Activated naive CD8-positive, alpha-beta T cell treated with anti-CD3 and anti-CD28 coated beads, Interleukin-2, amount 50 U/mL, for 24 hours (primary cell): Measurements from ENCODE around the gene ELMO1.

Experiments used
- ATAC-seq: fragments of 150-1000 bp; cut with Tn5 transposase; one replicate; pipeline ENCODE4 v1.10.0; 2021
- DNase-seq: peaks from one replicate; pipeline ENCODE4 v3.0.0; 2021
- H3K27ac Mint-ChIP-seq: one replicate; pipeline ENCODE4 v1.8.0; 2021; ENCODE audit warnings: mild to moderate bottlenecking, mixed read lengths
- H3K27me3 Mint-ChIP-seq: one replicate; pipeline ENCODE4 v1.8.0; 2021; ENCODE audit warnings: mixed read lengths
- H3K36me3 Mint-ChIP-seq: one replicate; pipeline ENCODE4 v1.8.0; 2021; ENCODE audit warnings: low read depth, mixed read lengths
- H3K4me1 Mint-ChIP-seq: one replicate; pipeline ENCODE4 v1.8.0; 2021; ENCODE audit warnings: mixed read lengths
- H3K4me3 Mint-ChIP-seq: one replicate; pipeline ENCODE4 v1.8.0; 2021; ENCODE audit warnings: mild to moderate bottlenecking, moderate library complexity, mixed read lengths
- H3K9me3 Mint-ChIP-seq: one replicate; pipeline ENCODE4 v1.8.0; 2021; ENCODE audit warnings: mixed read lengths

ELMO1 gene

GRCh38 chr7:37430171-37430570 is 18.5 kb downstream of the ELMO1 start:
- H3K36me3 Mint-ChIP-seq, result peaks cover 15% of the 10 kb centered on the region
- ATAC-seq (no peak), DNase-seq (no peak)
- no peaks in the 10 kb centered on the region for H3K9me3 Mint-ChIP-seq
- H3K27ac Mint-ChIP-seq, result no peak overlapping the region
- peaks cover 77% of the 10 kb centered on the region for H3K4me1 Mint-ChIP-seq
- no peaks in the 10 kb centered on the region for H3K27me3 Mint-ChIP-seq
- no peak overlapping the region for H3K4me3 Mint-ChIP-seq

- DNase-seq, result no peak
- peaks cover 15% of the 10 kb centered on the region for H3K36me3 Mint-ChIP-seq
- H3K4me1 Mint-ChIP-seq, result peaks cover 72% of the 10 kb centered on the region
- H3K4me3 Mint-ChIP-seq, result no peak overlapping the region
- H3K27me3 Mint-ChIP-seq, result no peaks in the 10 kb centered on the region
- H3K27ac Mint-ChIP-seq, result no peak overlapping the region
- H3K9me3 Mint-ChIP-seq, result no peaks in the 10 kb centered on the region
- no peak for ATAC-seq
These were observed 19.3 kb downstream of the ELMO1 start for GRCh38 chr7:37429435-37429791.

GRCh38 chr7:37428681-37429434 is 19.8 kb downstream of the ELMO1 start:
- H3K27me3 Mint-ChIP-seq, result no peaks in the 10 kb centered on the region
- DNase-seq (no peak), ATAC-seq (no peak)
- H3K9me3 Mint-ChIP-seq, result no peaks in the 10 kb centered on the region
- H3K4me1 Mint-ChIP-seq, result peaks cover 67% of the 10 kb centered on the region
- no peak overlapping the region for H3K27ac Mint-ChIP-seq
- no peak overlapping the region for H3K4me3 Mint-ChIP-seq
- peaks cover 15% of the 10 kb centered on the region for H3K36me3 Mint-ChIP-seq

GRCh38 chr7:37427276-37427940 is 21.3 kb downstream of the ELMO1 start:
- no peaks in the 10 kb centered on the region for H3K9me3 Mint-ChIP-seq
- no peaks in the 10 kb centered on the region for H3K27me3 Mint-ChIP-seq
- no peak overlapping the region for H3K4me3 Mint-ChIP-seq
- H3K36me3 Mint-ChIP-seq, result peaks cover 15% of the 10 kb centered on the region
- ATAC-seq (peak; percentile 72), DNase-seq (no peak)
- peaks cover 56% of the 10 kb centered on the region for H3K4me1 Mint-ChIP-seq
- no peak overlapping the region for H3K27ac Mint-ChIP-seq

- H3K9me3 Mint-ChIP-seq, result no peaks in the 10 kb centered on the region
- H3K4me1 Mint-ChIP-seq, result peaks cover 47% of the 10 kb centered on the region
- no peaks in the 10 kb centered on the region for H3K27me3 Mint-ChIP-seq
- H3K36me3 Mint-ChIP-seq, result peaks cover 15% of the 10 kb centered on the region
- ATAC-seq (no peak), DNase-seq (no peak)
- no peak overlapping the region for H3K4me3 Mint-ChIP-seq
- no peak overlapping the region for H3K27ac Mint-ChIP-seq
These were observed 23.2 kb downstream of the ELMO1 start for GRCh38 chr7:37425498-37425897.

GRCh38 chr7:37424995-37425394 is 23.7 kb downstream of the ELMO1 start:
- no peak overlapping the region for H3K4me3 Mint-ChIP-seq
- ATAC-seq (no peak), DNase-seq (no peak)
- H3K27ac Mint-ChIP-seq, result no peak overlapping the region
- H3K27me3 Mint-ChIP-seq, result no peaks in the 10 kb centered on the region
- H3K4me1 Mint-ChIP-seq, result peaks cover 42% of the 10 kb centered on the region
- peaks cover 15% of the 10 kb centered on the region for H3K36me3 Mint-ChIP-seq
- no peaks in the 10 kb centered on the region for H3K9me3 Mint-ChIP-seq

GRCh38 chr7:37424521-37424920 is 24.1 kb downstream of the ELMO1 start:
- Mint-ChIP-seq H3K4me3 (no peak overlapping the region), H3K4me1 (peaks cover 38% of the 10 kb centered on the region), H3K27me3 (no peaks in the 10 kb centered on the region), H3K27ac (no peak overlapping the region), H3K9me3 (no peaks in the 10 kb centered on the region), H3K36me3 (peaks cover 14% of the 10 kb centered on the region)
- ATAC-seq (no peak), DNase-seq (no peak)

GRCh38 chr7:37421861-37422500 is 26.7 kb downstream of the ELMO1 start:
- peaks cover 4% of the 10 kb centered on the region for H3K36me3 Mint-ChIP-seq
- H3K27ac Mint-ChIP-seq, result no peak overlapping the region
- H3K27me3 Mint-ChIP-seq, result no peaks in the 10 kb centered on the region
- no peaks in the 10 kb centered on the region for H3K9me3 Mint-ChIP-seq
- no peak for ATAC-seq
- H3K4me3 Mint-ChIP-seq, result no peak overlapping the region
- peaks cover 35% of the 10 kb centered on the region for H3K4me1 Mint-ChIP-seq
- no peak for DNase-seq

GRCh38 chr7:37420946-37421695 is 27.5 kb downstream of the ELMO1 start:
- Mint-ChIP-seq H3K4me1 (peaks cover 32% of the 10 kb centered on the region), H3K27me3 (no peaks in the 10 kb centered on the region), H3K36me3 (peaks cover 2% of the 10 kb centered on the region), H3K9me3 (no peaks in the 10 kb centered on the region), H3K27ac (no peak overlapping the region), H3K4me3 (no peak overlapping the region)
- ATAC-seq, result no peak
- DNase-seq, result no peak

- DNase-seq, result no peak
- Mint-ChIP-seq H3K27me3 (no peaks in the 10 kb centered on the region), H3K4me3 (no peak overlapping the region), H3K9me3 (no peaks in the 10 kb centered on the region), H3K27ac (no peak overlapping the region), H3K4me1 (peaks cover 29% of the 10 kb centered on the region), H3K36me3 (peaks cover 2% of the 10 kb centered on the region)
- ATAC-seq, result no peak
These were observed 29.2 kb downstream of the ELMO1 start for GRCh38 chr7:37419496-37419895.

- H3K27me3 Mint-ChIP-seq, result no peaks in the 10 kb centered on the region
- DNase-seq, result no peak
- H3K9me3 Mint-ChIP-seq, result peaks cover under 1% of the 10 kb centered on the region
- no peak overlapping the region for H3K4me3 Mint-ChIP-seq
- H3K4me1 Mint-ChIP-seq, result peaks cover 31% of the 10 kb centered on the region
- no peak for ATAC-seq
- H3K36me3 Mint-ChIP-seq, result peaks cover 4% of the 10 kb centered on the region
- no peak overlapping the region for H3K27ac Mint-ChIP-seq
These were observed 30.3 kb downstream of the ELMO1 start for GRCh38 chr7:37418381-37418780.

GRCh38 chr7:37417107-37417474 is 31.6 kb downstream of the ELMO1 start:
- peaks cover 5% of the 10 kb centered on the region for H3K9me3 Mint-ChIP-seq
- H3K36me3 Mint-ChIP-seq, result peaks cover 11% of the 10 kb centered on the region
- H3K4me3 Mint-ChIP-seq, result no peak overlapping the region
- peaks cover 43% of the 10 kb centered on the region for H3K4me1 Mint-ChIP-seq
- H3K27ac Mint-ChIP-seq, result no peak overlapping the region
- DNase-seq (no peak), ATAC-seq (no peak)
- no peaks in the 10 kb centered on the region for H3K27me3 Mint-ChIP-seq

- Mint-ChIP-seq H3K27ac (no peak overlapping the region), H3K27me3 (no peaks in the 10 kb centered on the region), H3K4me3 (no peak overlapping the region), H3K4me1 (peaks cover 46% of the 10 kb centered on the region), H3K9me3 (peaks cover 5% of the 10 kb centered on the region), H3K36me3 (peaks cover 11% of the 10 kb centered on the region)
- DNase-seq (no peak), ATAC-seq (no peak)
These were observed 32.1 kb downstream of the ELMO1 start for GRCh38 chr7:37416378-37417106.

- DNase-seq (no peak), ATAC-seq (no peak)
- H3K27me3 Mint-ChIP-seq, result no peaks in the 10 kb centered on the region
- H3K4me1 Mint-ChIP-seq, result peaks cover 49% of the 10 kb centered on the region
- H3K36me3 Mint-ChIP-seq, result peaks cover 11% of the 10 kb centered on the region
- H3K4me3 Mint-ChIP-seq, result no peak overlapping the region
- no peak overlapping the region for H3K27ac Mint-ChIP-seq
- peaks cover 5% of the 10 kb centered on the region for H3K9me3 Mint-ChIP-seq
These were observed 33.0 kb downstream of the ELMO1 start for GRCh38 chr7:37415629-37416028.
